HCT116 (cell line): ENCODE results near the gene RASL11A. TPM values are rescaled to one million over a fixed set of nuclear protein-coding genes. Genes with fewer than 3 reads are reported as not detected.

ENCODE experiments used
- ATAC-seq: fragments of 200-7000 bp; cut with Tn5 transposase; 2 replicates; pipeline ENCODE4 v1.9.1; 2020; ENCODE audit warnings: mild to moderate bottlenecking, moderate library complexity
- Bru-seq: library from RNA; stranded (reverse); fragments of 400-500 nt; gene quantifications from one replicate; lab custom pipeline; 2021; lab: Mats Ljungman, UMichigan
- BruChase-seq, 2 experiments: library from RNA; stranded (reverse); fragments of 400-500 nt; gene quantifications; one replicate each; lab custom pipeline; 2021; lab: Mats Ljungman, UMichigan
- BruUV-seq: library from RNA; stranded (reverse); fragments of 400-500 nt; replicated peaks from 2 replicates; lab custom pipeline; 2021; lab: Mats Ljungman, UMichigan
- CTCF ChIA-PET: fragments of 300-600 bp; sonication (Branson Sonifier 250); formaldehyde crosslinking; loops from one replicate; lab custom pipeline; 2021; ENCODE audit warnings: antibody characterized with exemption; lab: Charles Lee
- POLR2A ChIA-PET: fragments of 300-600, 350-600 bp; sonication (Branson Sonifier 250); formaldehyde crosslinking; loops from one replicate; lab custom pipeline; 2021; ENCODE audit warnings: antibody characterized with exemption; lab: Charles Lee
- RAD21 ChIA-PET, 2 experiments: fragments of 300-600 bp; sonication (Branson Sonifier 250); formaldehyde crosslinking; loops; one replicate each; lab custom pipeline; 2023; ENCODE audit warnings: low total read pairs in 2 of 2; ENCODE audit not compliant: uncharacterized antibody in 2 of 2, unreplicated experiment in 2 of 2, low non-redundant PET in 1 of 2; lab: Charles Lee
- DNase-seq: peaks from one replicate; pipeline ENCODE4 v3.0.0-alpha.2; 2010; ENCODE audit warnings: low read depth, low spot score
- H2AFZ ChIP-seq: fragments of 200-600 bp; shearing (Covaris generic), sonication (generic); 2 replicates; pipeline ENCODE4 v1.6.1; 2017; ENCODE audit warnings: low read depth, mixed run types, mixed read lengths, antibody characterized with exemption, low read length; ENCODE audit not compliant: poor library complexity, severe bottlenecking
- H3K27ac ChIP-seq: 2 replicates; pipeline ENCODE4 v1.5.1; 2012; ENCODE audit warnings: low read depth, low read length
- H3K27me3 ChIP-seq: fragments of 200-600 bp; sonication (generic); 2 replicates; pipeline ENCODE4 v1.6.1; 2016; ENCODE audit warnings: mixed run types, low read length, mixed read lengths; ENCODE audit not compliant: insufficient read depth
- H3K36me3 ChIP-seq, 2 experiments: fragments of 200-500 bp in 1 of 2; fragments of 200-600 bp in 1 of 2; sonication (Bioruptor generic) in 1 of 2; sonication (generic) in 1 of 2; 2 replicates each; pipeline versions ENCODE4 v1.5.1 to v1.6.1; 2014 to 2016; ENCODE audit warnings: low read length in 2 of 2, inconsistent platforms in 1 of 2, mixed read lengths in 1 of 2, mixed run types in 1 of 2; ENCODE audit not compliant: insufficient read depth in 2 of 2, control insufficient read depth in 1 of 2
- H3K4me1 ChIP-seq, 2 experiments: fragments of 200-600 bp in 1 of 2; sonication (generic) in 1 of 2; 2 replicates each; pipeline versions ENCODE4 v1.5.1 to v1.6.1; 2012 to 2017; ENCODE audit warnings: low read length in 2 of 2, inconsistent platforms in 1 of 2, mild to moderate bottlenecking in 1 of 2, mixed read lengths in 1 of 2, mixed run types in 1 of 2, moderate library complexity in 1 of 2; ENCODE audit not compliant: insufficient read depth in 2 of 2, control insufficient read depth in 1 of 2
- H3K4me2 ChIP-seq: fragments of 200-600 bp; sonication (generic); 2 replicates; pipeline ENCODE4 v1.6.1; 2017; ENCODE audit warnings: mixed run types, low read length, mixed read lengths
- H3K4me3 ChIP-seq, 2 experiments: fragments of 200-600 bp in 1 of 2; sonication (generic) in 1 of 2; replicated peaks in 1 of 2; 2 replicates each; pipeline ENCODE4 v1.5.1; 2011 to 2016; ENCODE audit warnings: low read length in 2 of 2, control low read depth in 1 of 2, low read depth in 1 of 2, mild to moderate bottlenecking in 1 of 2, mixed read lengths in 1 of 2, mixed run types in 1 of 2
- H3K79me2 ChIP-seq: fragments of 200-600 bp; sonication (generic); 2 replicates; pipeline ENCODE4 v1.6.1; 2017; ENCODE audit warnings: mild to moderate bottlenecking, mixed run types, low read length, moderate library complexity, mixed read lengths; ENCODE audit not compliant: insufficient read depth
- H3K9ac ChIP-seq: fragments of 200-600 bp; sonication (generic); 2 replicates; pipeline ENCODE4 v1.6.1; 2016; ENCODE audit warnings: low read length, mixed read lengths
- H3K9me2 ChIP-seq: fragments of 200-600 bp; sonication (generic), shearing (Covaris generic); 2 replicates; pipeline ENCODE4 v1.6.1; 2017; ENCODE audit warnings: mixed run types, mild to moderate bottlenecking, moderate library complexity; ENCODE audit not compliant: insufficient read depth
- H3K9me3 ChIP-seq, 2 experiments: fragments of 200-500 bp in 1 of 2; fragments of 200-600 bp in 1 of 2; sonication (Bioruptor generic) in 1 of 2; sonication (generic) in 1 of 2; 2 replicates each; pipeline ENCODE4 v1.6.1; 2014 to 2017; ENCODE audit warnings: low read length in 2 of 2, mixed read lengths in 2 of 2, inconsistent platforms in 1 of 2, low read depth in 1 of 2, mild to moderate bottlenecking in 1 of 2, mixed run types in 1 of 2, moderate library complexity in 1 of 2; ENCODE audit not compliant: control insufficient read depth in 1 of 2, insufficient read depth in 1 of 2
- H4K20me1 ChIP-seq: fragments of 200-600 bp; sonication (generic), shearing (Covaris generic); 2 replicates; pipeline ENCODE4 v1.6.1; 2017; ENCODE audit warnings: mixed run types, mild to moderate bottlenecking, moderate library complexity; ENCODE audit not compliant: insufficient read depth
- CEBPB ChIP-seq: IDR thresholded peaks from 2 replicates; pipeline ENCODE4 v1.6.1; 2012; ENCODE audit warnings: low read depth
- CTCF ChIP-seq, 3 experiments: fragments of 200-600 bp in 1 of 3; sonication (generic) in 1 of 3; IDR thresholded peaks in 2 of 3; conservative IDR thresholded peaks in 1 of 3; 2 replicates each; pipeline ENCODE4 v1.5.1; 2012 to 2017; ENCODE audit warnings: low read depth in 2 of 3, low read length in 2 of 3, antibody characterized with exemption in 1 of 3, borderline replicate concordance in 1 of 3, control low read depth in 1 of 3, mild to moderate bottlenecking in 1 of 3, mixed read lengths in 1 of 3, mixed run types in 1 of 3, moderate library complexity in 1 of 3; ENCODE audit not compliant: insufficient read depth in 1 of 3
- EGR1 ChIP-seq: IDR thresholded peaks from 2 replicates; pipeline ENCODE4 v1.6.1; 2012; ENCODE audit warnings: low read depth
- MAX ChIP-seq: IDR thresholded peaks from 2 replicates; pipeline ENCODE4 v1.6.1; 2012
- POLR2A ChIP-seq: IDR thresholded peaks from 2 replicates; pipeline ENCODE4 v1.7.0; 2011; ENCODE audit warnings: borderline replicate concordance; ENCODE audit not compliant: insufficient read depth, insufficient read length; ENCODE audit errors: extremely low read depth
- POLR2AphosphoS5 ChIP-seq: IDR thresholded peaks from 2 replicates; pipeline ENCODE4 v1.6.1; 2011; ENCODE audit warnings: mild to moderate bottlenecking, low read depth, low read length, moderate library complexity
- RAD21 ChIP-seq: IDR thresholded peaks from 2 replicates; pipeline ENCODE4 v1.6.1; 2012; ENCODE audit warnings: low read depth, mild to moderate bottlenecking
- REST ChIP-seq: IDR thresholded peaks from 2 replicates; pipeline ENCODE4 v1.6.1; 2012; ENCODE audit warnings: low read depth
- SIN3A ChIP-seq: IDR thresholded peaks from 2 replicates; pipeline ENCODE4 v1.6.1; 2012; ENCODE audit warnings: low read depth
- SRF ChIP-seq: IDR thresholded peaks from 2 replicates; pipeline ENCODE4 v1.6.1; 2012; ENCODE audit warnings: low read depth
- TCF7L2 ChIP-seq: IDR thresholded peaks from 2 replicates; pipeline ENCODE4 v1.7.0; 2011; ENCODE audit warnings: borderline replicate concordance, inconsistent platforms; ENCODE audit not compliant: insufficient read depth, insufficient read length; ENCODE audit errors: extremely low read depth
- ZBTB33 ChIP-seq: IDR thresholded peaks from 2 replicates; pipeline ENCODE4 v1.6.1; 2011; ENCODE audit warnings: mild to moderate bottlenecking, low read length, moderate library complexity; ENCODE audit not compliant: insufficient replicate concordance; ENCODE audit errors: extremely low read depth
- ZFX ChIP-seq: fragments of 450-650 bp; IDR thresholded peaks from 2 replicates; pipeline ENCODE4 v1.6.1; 2017
- intact Hi-C: fragments of 100-400 bp; cut with micrococcal nuclease; formaldehyde crosslinking; loops from 2 replicates; pipeline ENCODE4 v1.10.0; 2022
- long read RNA-seq: library from polyadenylated mRNA; unstranded; transcript quantifications from one replicate; pipeline ENCODE4 v2.0.0, GENCODE V29; 2021; ENCODE audit not compliant: unreplicated experiment
- polyA plus RNA-seq: library from polyadenylated mRNA; unstranded; fragments of >200 nt; gene quantifications from 2 replicates; pipeline ENCODE4 v1.2.1, GENCODE V29; 2012; ENCODE audit warnings: missing spikeins
- total RNA-seq: library from RNA; stranded (reverse); gene quantifications from one replicate; pipeline ENCODE4 v1.2.1, GENCODE V29; 2021; ENCODE audit not compliant: unreplicated experiment

Gene RASL11A
- total RNA-seq = 5.0 TPM
- 4.2 and 5.3 TPM in 2 replicates for polyA plus RNA-seq
- Bru-seq, nascent RNA = percentile 36 among the genes with signal in this experiment
- percentile 54 among the genes with signal in this experiment for BruChase-seq, experiment 1, labeled RNA remaining after a 6-hour chase
- BruChase-seq, experiment 2, labeled RNA remaining after a 2-hour chase = percentile 54 among the genes with signal in this experiment
- long read RNA-seq, partial matches to known transcripts = 0 of 2 reads
- long read RNA-seq, other reads (novel, unspliced or antisense) = 1 of 2 reads

GRCh38 chr13:27270594-27271520 lies at the start of gene RASL11A:
RASL11A (plus strand) TSS chr13:27270830; CDS start chr13:27270945, 115 bp downstream.
- no TSS peak for BruUV-seq
- no peaks in the 10 kb centered on the region for H3K27me3 ChIP-seq
- H3K9me2 ChIP-seq = no peaks in the 10 kb centered on the region
- H3K27ac ChIP-seq = peak within 1 kb of the TSS; percentile 65
- no peaks in the 10 kb centered on the region for H3K36me3 ChIP-seq
- CTCF ChIA-PET = interaction anchor here (0.6 to 1.9 kb wide), 10 partner anchors 9 to 286 kb away, joined by 3 to 7 read pairs (median 4); no protein-coding TSS in a partner anchor
- TF ChIP-seq ZBTB33 (no peak), CEBPB (no peak), SIN3A (peak; percentile 62; the same call in 1 of the 2 replicates), RAD21 (peak; percentile 31), EGR1 (no peak; the same call in 1 of the 2 replicates), MAX (peak; percentile 68), TCF7L2 (peak; percentile 44), CTCF (IDR thresholded peaks at IDR 0.05 in 2 of 3, conservative IDR thresholded peaks at IDR 0.05 in 1 of 3; ENCODE audit: borderline replicate concordance in 1 of 3, insufficient read depth in 1 of 3, low read depth in 2 of 3, low read length in 2 of 3) (peak; percentile 46 to 87 (median 85)), ZFX (peak; percentile 81), POLR2AphosphoS5 (peak; percentile 70), REST (no peak), SRF (no peak), POLR2A (peak; percentile 90)
- RAD21 ChIA-PET = no interaction called here
- H3K4me1 ChIP-seq = peaks cover 4 to 14% of the 10 kb centered on the region in 2 experiments; a peak in 3 of 4 replicates
- DNase-seq (peak; percentile 36), ATAC-seq (peak; percentile 90)
- no peaks in the 10 kb centered on the region for H3K9me3 ChIP-seq
- no peaks in the 10 kb centered on the region for H4K20me1 ChIP-seq
- POLR2A ChIA-PET = interaction anchor here (0.9 to 1.1 kb wide), 6 partner anchors 9 to 228 kb away, joined by 3 to 6 read pairs (median 4); no protein-coding TSS in a partner anchor
- peak within 1 kb of the TSS; percentile 91 for H3K4me2 ChIP-seq
- intact Hi-C loops = no loop called here
- H3K4me3 ChIP-seq = peak within 1 kb of the TSS; percentile 57 to 74
- no peaks in the 10 kb centered on the region for H3K79me2 ChIP-seq
- peak within 1 kb of the TSS; percentile 76 for H2AFZ ChIP-seq
- H3K9ac ChIP-seq = peak within 1 kb of the TSS; percentile 69
